Non-pigmented ciliary epithelial cell (primary cell): ENCODE measurements around the gene NEUROD4.
"Not testable (repeated sequence)": the region's sequence is repeated elsewhere in the genome, so short reads cannot be mapped to it uniquely, and the experiment has no call there.

Source experiments
- DNase-seq: peaks from one replicate; pipeline ENCODE4 v3.0.0-alpha.2; 2010; ENCODE audit warnings: low read depth

The NEUROD4 gene

GRCh38 chr12:55019784-55020183 lies at the start of gene NEUROD4:
NEUROD4 (plus strand) TSS chr12:55019974; CDS start chr12:55026440, 6,466 bp downstream.
- DNase-seq = peak; percentile 35

GRCh38 chr12:54970741-54971140 lies 49.0 kb upstream of the NEUROD4 start:
- no peak for DNase-seq

- no peak for DNase-seq
Observed at GRCh38 chr12:54973556-54973955, 46.2 kb upstream of the NEUROD4 start.

- no peak for DNase-seq
Observed at GRCh38 chr12:54974279-54974678, 45.5 kb upstream of the NEUROD4 start.

- no peak for DNase-seq
Observed at GRCh38 chr12:54975272-54975671, 44.5 kb upstream of the NEUROD4 start.

- DNase-seq = no peak
Observed at GRCh38 chr12:54975875-54976274, 43.9 kb upstream of the NEUROD4 start.

- peak; percentile 69 for DNase-seq
Observed at GRCh38 chr12:54977155-54977554, 42.6 kb upstream of the NEUROD4 start.

GRCh38 chr12:54977857-54978256 lies 41.9 kb upstream of the NEUROD4 start:
- DNase-seq = no peak

- DNase-seq = no peak
Observed at GRCh38 chr12:54980341-54980740, 39.4 kb upstream of the NEUROD4 start.

GRCh38 chr12:54981796-54982195 lies 38.0 kb upstream of the NEUROD4 start:
- no peak for DNase-seq

GRCh38 chr12:54983536-54984101 lies 36.2 kb upstream of the NEUROD4 start:
- DNase-seq = no peak

GRCh38 chr12:54984658-54985376 lies 35.0 kb upstream of the NEUROD4 start, which contains the start of gene TESPA1:
TESPA1 (minus strand) TSS chr12:54984762; CDS start chr12:54974562, 10,200 bp downstream.
- DNase-seq = no peak

- not testable (repeated sequence) for DNase-seq
Observed at GRCh38 chr12:54986773-54987172, 33.0 kb upstream of the NEUROD4 start.

- DNase-seq = no peak
Observed at GRCh38 chr12:54987611-54988231, 32.1 kb upstream of the NEUROD4 start.

GRCh38 chr12:54988402-54989054 lies 31.2 kb upstream of the NEUROD4 start:
- no peak for DNase-seq

- no peak for DNase-seq
Observed at GRCh38 chr12:54989829-54990228, 29.9 kb upstream of the NEUROD4 start.

GRCh38 chr12:54991161-54991990 lies 28.4 kb upstream of the NEUROD4 start:
- DNase-seq = no peak

GRCh38 chr12:54991991-54992375 lies 27.8 kb upstream of the NEUROD4 start:
- no peak for DNase-seq

GRCh38 chr12:54993181-54993835 lies 26.5 kb upstream of the NEUROD4 start:
- peak; percentile 24 for DNase-seq

GRCh38 chr12:54996205-54996604 lies 23.6 kb upstream of the NEUROD4 start:
- DNase-seq = no peak

GRCh38 chr12:54997929-54998522 lies 21.7 kb upstream of the NEUROD4 start:
- DNase-seq = no peak
